GM18870 (cell line): Measurements from ENCODE around the gene PTDSS2.
"Not testable (repeated sequence)": the region's sequence is repeated elsewhere in the genome, so short reads cannot be mapped to it uniquely, and the experiment has no call there.

Source experiments
- ATAC-seq: cut with Tn5 transposase; IDR thresholded peaks from one replicate; pipeline ENCODE4 v1.9.1; 2021; ENCODE audit warnings: moderate library complexity; ENCODE audit not compliant: unreplicated experiment

PTDSS2 gene

GRCh38 chr11:429931-430456 is 20.1 kb upstream of the PTDSS2 start:
- ATAC-seq, result no peak

GRCh38 chr11:431921-432320 is 18.2 kb upstream of the PTDSS2 start:
- no peak for ATAC-seq

GRCh38 chr11:432501-433100 is 17.5 kb upstream of the PTDSS2 start:
- no peak for ATAC-seq

GRCh38 chr11:433111-433510 is 17.0 kb upstream of the PTDSS2 start:
- no peak for ATAC-seq

- ATAC-seq, result no peak
Observed at GRCh38 chr11:433641-434040, 16.4 kb upstream of the PTDSS2 start.

GRCh38 chr11:434496-434895 is 15.6 kb upstream of the PTDSS2 start:
- no peak for ATAC-seq

- ATAC-seq, result not testable (repeated sequence)
Observed at GRCh38 chr11:434999-435740, 14.9 kb upstream of the PTDSS2 start.

GRCh38 chr11:437228-437870 is 12.7 kb upstream of the PTDSS2 start:
- ATAC-seq, result no peak

- no peak for ATAC-seq
Observed at GRCh38 chr11:438101-438844, 11.8 kb upstream of the PTDSS2 start.

- no peak for ATAC-seq
Observed at GRCh38 chr11:439315-440064, 10.6 kb upstream of the PTDSS2 start.

- ATAC-seq, result no peak
Observed at GRCh38 chr11:440065-441042, 9.7 kb upstream of the PTDSS2 start.

- no peak for ATAC-seq
Observed at GRCh38 chr11:441043-441417, 9.0 kb upstream of the PTDSS2 start.

- ATAC-seq, result no peak
Observed at GRCh38 chr11:441418-442274, 8.4 kb upstream of the PTDSS2 start, which contains the start of gene ANO9. Gene ANO9 (minus strand): TSS chr11:442011. CDS start chr11:441926, 85 bp downstream.

- ATAC-seq, result no peak
Observed at GRCh38 chr11:442611-443081, 7.4 kb upstream of the PTDSS2 start.

- no peak for ATAC-seq
Observed at GRCh38 chr11:443542-444199, 6.4 kb upstream of the PTDSS2 start.

- ATAC-seq, result no peak
Observed at GRCh38 chr11:444396-445144, 5.5 kb upstream of the PTDSS2 start.
